MM.1S (cell line): ENCODE measurements around the gene FGF14.
"Not testable (repeated sequence)": the region's sequence is repeated elsewhere in the genome, so short reads cannot be mapped to it uniquely, and the experiment has no call there.

Experiments
- DNase-seq: peaks from one replicate; pipeline ENCODE4 v3.0.0-alpha.2; 2015
- H2AFZ ChIP-seq: fragments of 300-600 bp; sonication (generic); 2 replicates; pipeline ENCODE4 v1.6.0; 2016; ENCODE audit warnings: antibody characterized with exemption, low read length
- H3F3A ChIP-seq: fragments of 300-600 bp; sonication (generic); 2 replicates; pipeline ENCODE4 v1.6.1; 2016; ENCODE audit warnings: mild to moderate bottlenecking, antibody characterized with exemption, low read length, moderate library complexity, mixed read lengths; ENCODE audit not compliant: insufficient read depth
- H3K27ac ChIP-seq: fragments of 300-600 bp; sonication (generic); 2 replicates; pipeline ENCODE4 v1.5.1; 2016; ENCODE audit warnings: mild to moderate bottlenecking, low read length
- H3K27me3 ChIP-seq: fragments of 300-600 bp; sonication (generic); replicated peaks from 2 replicates; pipeline ENCODE4 v1.6.0; 2016; ENCODE audit warnings: low read length; ENCODE audit not compliant: insufficient read depth
- H3K36me3 ChIP-seq: fragments of 300-600 bp; sonication (generic); replicated peaks from 2 replicates; pipeline ENCODE4 v1.6.1; 2016; ENCODE audit warnings: mild to moderate bottlenecking, low read length, mixed read lengths; ENCODE audit not compliant: insufficient read depth
- H3K4me1 ChIP-seq: fragments of 300-600 bp; sonication (generic); 2 replicates; pipeline ENCODE4 v1.6.1; 2016; ENCODE audit warnings: low read length, mixed read lengths
- H3K4me2 ChIP-seq: fragments of 300-600 bp; sonication (generic); 2 replicates; pipeline ENCODE4 v1.6.0; 2016; ENCODE audit warnings: low read depth, low read length
- H3K4me3 ChIP-seq: fragments of 300-600 bp; sonication (generic); 2 replicates; pipeline ENCODE4 v1.5.1; 2016; ENCODE audit warnings: low read length, mixed read lengths
- H3K79me2 ChIP-seq: fragments of 300-600 bp; sonication (generic); 2 replicates; pipeline ENCODE4 v1.6.1; 2016; ENCODE audit warnings: mixed run types, low read length, mixed read lengths
- H3K9ac ChIP-seq: fragments of 300-600 bp; sonication (generic); 2 replicates; pipeline ENCODE4 v1.6.1; 2016; ENCODE audit warnings: low read length, mixed read lengths
- H3K9me2 ChIP-seq: fragments of 300-600 bp; sonication (generic); replicated peaks from 2 replicates; pipeline ENCODE4 v1.6.1; 2016; ENCODE audit warnings: mild to moderate bottlenecking, low read length, mixed read lengths; ENCODE audit not compliant: insufficient read depth
- H3K9me3 ChIP-seq: fragments of 300-600 bp; sonication (generic); replicated peaks from 2 replicates; pipeline ENCODE4 v1.6.1; 2016; ENCODE audit warnings: mild to moderate bottlenecking, low read length, mixed read lengths; ENCODE audit not compliant: insufficient read depth
- H4K20me1 ChIP-seq: fragments of 300-600 bp; sonication (generic); 2 replicates; pipeline ENCODE4 v1.6.1; 2016; ENCODE audit warnings: mild to moderate bottlenecking, low read length, moderate library complexity, mixed read lengths; ENCODE audit not compliant: insufficient read depth
- CTCF ChIP-seq: fragments of 300-600 bp; sonication (generic); IDR thresholded peaks from 2 replicates; pipeline ENCODE4 v1.5.1; 2016; ENCODE audit warnings: antibody characterized with exemption, low read length, mixed read lengths
- EZH2 ChIP-seq: fragments of 300-600 bp; sonication (generic); optimal IDR thresholded peaks from 2 replicates; pipeline ENCODE3; 2017; ENCODE audit warnings: low read depth, mild to moderate bottlenecking, antibody characterized with exemption, low read length, mixed read lengths
- EZH2phosphoT487 ChIP-seq: fragments of 300-600 bp; sonication (generic); IDR thresholded peaks from 2 replicates; pipeline ENCODE4 v1.6.1; 2018; ENCODE audit warnings: antibody characterized with exemption, low read length

The FGF14 gene

GRCh38 chr13:101841698-101842097 is 560.1 kb downstream of the FGF14 start:
- no peaks in the 10 kb centered on the region for H3K27me3 ChIP-seq
- no peaks in the 10 kb centered on the region for H4K20me1 ChIP-seq
- no peak overlapping the region for H3K4me2 ChIP-seq
- H3K4me3 ChIP-seq = no peak overlapping the region
- no peak overlapping the region for H2AFZ ChIP-seq
- H3F3A ChIP-seq = no peaks in the 10 kb centered on the region
- no peaks in the 10 kb centered on the region for H3K4me1 ChIP-seq
- no peak for DNase-seq
- H3K9ac ChIP-seq = no peak overlapping the region
- no peak overlapping the region for H3K27ac ChIP-seq
- no peaks in the 10 kb centered on the region for H3K79me2 ChIP-seq
- no peaks in the 10 kb centered on the region for H3K9me2 ChIP-seq
- no peaks in the 10 kb centered on the region for H3K36me3 ChIP-seq
- no peaks in the 10 kb centered on the region for H3K9me3 ChIP-seq
- no peak for TF ChIP-seq EZH2
- no peak for TF ChIP-seq EZH2phosphoT487
- no peak for TF ChIP-seq CTCF

GRCh38 chr13:101838323-101838722 is 563.5 kb downstream of the FGF14 start:
- no peak for TF ChIP-seq CTCF
- TF ChIP-seq EZH2 = no peak
- TF ChIP-seq EZH2phosphoT487 = no peak
- H3K36me3 ChIP-seq = no peaks in the 10 kb centered on the region
- H3K27ac ChIP-seq = no peak overlapping the region
- H3K9me3 ChIP-seq = no peaks in the 10 kb centered on the region
- H3K9me2 ChIP-seq = no peaks in the 10 kb centered on the region
- no peak overlapping the region for H3K4me2 ChIP-seq
- no peaks in the 10 kb centered on the region for H4K20me1 ChIP-seq
- H3F3A ChIP-seq = no peaks in the 10 kb centered on the region
- no peak overlapping the region for H2AFZ ChIP-seq
- no peak overlapping the region for H3K9ac ChIP-seq
- no peak for DNase-seq
- H3K27me3 ChIP-seq = no peaks in the 10 kb centered on the region
- no peaks in the 10 kb centered on the region for H3K4me1 ChIP-seq
- no peak overlapping the region for H3K4me3 ChIP-seq
- H3K79me2 ChIP-seq = no peaks in the 10 kb centered on the region

GRCh38 chr13:101837778-101838177 is 564.1 kb downstream of the FGF14 start:
- H4K20me1 ChIP-seq, H3K4me3 ChIP-seq, H3K4me2 ChIP-seq, H3K79me2 ChIP-seq, H3K27ac ChIP-seq, H3K9me3 ChIP-seq, H2AFZ ChIP-seq, H3K9ac ChIP-seq, H3K27me3 ChIP-seq, H3K9me2 ChIP-seq, H3F3A ChIP-seq, H3K36me3 ChIP-seq, H3K4me1 ChIP-seq, DNase-seq: not testable (repeated sequence)

- H3K36me3 ChIP-seq = no peaks in the 10 kb centered on the region
- no peak overlapping the region for H2AFZ ChIP-seq
- H3F3A ChIP-seq = no peaks in the 10 kb centered on the region
- no peak overlapping the region for H3K4me2 ChIP-seq
- no peak for TF ChIP-seq EZH2phosphoT487
- TF ChIP-seq CTCF = no peak
- TF ChIP-seq EZH2 = no peak
- H3K27me3 ChIP-seq = no peaks in the 10 kb centered on the region
- no peak for DNase-seq
- no peaks in the 10 kb centered on the region for H3K4me1 ChIP-seq
- H3K9me3 ChIP-seq = no peaks in the 10 kb centered on the region
- no peaks in the 10 kb centered on the region for H3K9me2 ChIP-seq
- H3K27ac ChIP-seq = no peak overlapping the region
- no peak overlapping the region for H3K9ac ChIP-seq
- H4K20me1 ChIP-seq = no peaks in the 10 kb centered on the region
- no peak overlapping the region for H3K4me3 ChIP-seq
- no peaks in the 10 kb centered on the region for H3K79me2 ChIP-seq
Measured at GRCh38 chr13:101837288-101837687, 564.6 kb downstream of the FGF14 start.
